Activated effector memory CD4-positive, alpha-beta T cell treated with anti-CD3 and anti-CD28 coated beads, Interleukin-2, amount 50 U/mL, for 16 hours (primary cell): ENCODE data around the gene CAMTA1.

Experiments used
- DNase-seq: peaks from one replicate; pipeline ENCODE4 v3.0.0-alpha.2; 2020

The CAMTA1 gene

GRCh38 chr1:7221826-7222694, 436.8 kb downstream of the CAMTA1 start:
- no peak for DNase-seq

DNA sequence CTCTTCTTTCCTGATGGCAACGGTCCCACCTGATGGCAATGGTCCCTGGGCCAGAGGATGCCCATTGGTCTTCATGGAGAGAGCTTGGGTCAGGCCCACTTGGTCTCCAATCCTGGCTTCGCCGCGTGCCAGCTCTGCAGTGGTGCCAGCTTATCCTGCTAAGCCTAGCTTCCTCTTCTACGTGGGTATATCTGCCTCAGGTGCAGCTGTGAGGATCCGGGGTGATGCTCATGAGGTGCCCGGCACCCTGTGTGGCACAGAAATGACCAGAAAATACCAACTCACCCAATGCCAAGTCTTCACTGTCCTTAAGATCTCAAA, 437.4 kb downstream of the CAMTA1 start:
- no peak for DNase-seq

DNA sequence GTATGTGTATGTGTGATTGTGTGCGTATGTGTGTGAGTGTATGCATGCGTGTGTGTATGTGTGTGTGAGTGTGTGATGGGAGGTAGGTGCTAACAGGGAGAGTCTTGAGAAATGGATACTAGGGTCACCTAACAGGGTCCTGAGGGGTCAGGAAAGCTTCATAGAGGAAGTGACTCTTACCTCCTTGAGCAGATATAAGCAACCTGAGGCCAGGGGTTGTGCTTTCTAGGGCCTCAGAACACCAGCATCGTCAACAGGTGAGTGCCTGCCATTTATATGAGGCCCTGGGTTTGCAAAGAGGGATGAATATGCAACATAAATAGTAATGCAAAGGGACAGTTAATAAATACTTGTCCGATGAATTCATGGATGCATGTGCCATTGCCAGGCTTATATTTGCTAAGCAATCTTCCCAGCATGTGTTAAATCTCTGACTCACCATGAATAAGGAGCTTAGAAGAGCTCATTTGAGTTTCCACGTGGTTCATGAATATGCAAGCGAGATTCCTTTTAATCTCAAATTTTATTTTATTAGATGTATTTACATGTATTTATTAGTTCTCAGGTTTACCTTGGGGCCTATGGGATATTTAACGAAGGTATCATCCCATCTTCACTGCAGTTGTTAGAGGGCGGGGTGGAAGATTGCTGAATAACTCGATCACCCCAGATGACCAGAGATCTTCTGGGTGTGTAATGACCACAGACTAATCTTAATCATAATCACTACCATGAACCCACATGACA, 438.3 kb downstream of the CAMTA1 start:
- DNase-seq, result no peak

- DNase-seq, result no peak
Measured at GRCh38 chr1:7224081-7224534, 438.9 kb downstream of the CAMTA1 start.

GRCh38 chr1:7224644-7225043, 439.4 kb downstream of the CAMTA1 start:
- DNase-seq, result no peak

DNA sequence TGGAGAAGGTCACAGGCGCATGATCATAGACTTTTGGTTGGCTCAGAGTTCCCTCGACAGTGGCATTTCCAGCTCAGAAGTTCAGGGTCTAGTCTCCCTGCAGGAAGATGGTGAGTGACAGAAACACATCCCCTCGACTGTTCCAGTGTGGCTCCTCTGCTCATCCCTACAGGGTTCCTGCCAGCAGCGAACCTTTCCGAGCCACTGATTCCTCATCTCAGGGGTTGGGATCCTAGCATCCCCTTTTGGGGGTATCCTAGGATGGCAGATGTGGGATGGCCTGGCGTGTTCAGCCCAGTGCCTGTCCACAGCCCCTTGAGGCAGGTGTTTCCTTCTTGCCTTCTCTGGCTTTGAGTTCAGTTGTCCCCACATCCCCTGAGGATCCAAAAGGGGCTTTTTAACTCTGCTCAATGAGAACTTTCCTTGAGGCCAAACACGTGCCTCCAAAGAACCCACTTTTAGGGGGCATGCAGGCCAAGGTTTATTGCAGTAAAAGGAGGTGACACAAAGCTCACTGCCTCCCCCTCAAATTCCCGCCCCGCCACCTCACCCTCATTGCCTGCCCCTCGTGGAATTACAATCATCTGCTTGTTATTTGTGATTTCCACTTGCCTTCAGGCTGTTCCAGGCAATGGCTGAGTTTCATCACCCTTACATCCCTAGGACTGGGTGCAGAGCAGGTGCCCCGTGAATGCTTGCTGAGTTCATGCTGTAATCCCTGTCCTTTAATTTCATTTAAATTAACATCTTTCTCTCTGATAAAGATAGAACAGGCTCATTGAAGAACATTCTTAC, 440.7 kb downstream of the CAMTA1 start:
- no peak for DNase-seq

GRCh38 chr1:7227654-7228053, 442.4 kb downstream of the CAMTA1 start:
- DNase-seq, result no peak

DNA sequence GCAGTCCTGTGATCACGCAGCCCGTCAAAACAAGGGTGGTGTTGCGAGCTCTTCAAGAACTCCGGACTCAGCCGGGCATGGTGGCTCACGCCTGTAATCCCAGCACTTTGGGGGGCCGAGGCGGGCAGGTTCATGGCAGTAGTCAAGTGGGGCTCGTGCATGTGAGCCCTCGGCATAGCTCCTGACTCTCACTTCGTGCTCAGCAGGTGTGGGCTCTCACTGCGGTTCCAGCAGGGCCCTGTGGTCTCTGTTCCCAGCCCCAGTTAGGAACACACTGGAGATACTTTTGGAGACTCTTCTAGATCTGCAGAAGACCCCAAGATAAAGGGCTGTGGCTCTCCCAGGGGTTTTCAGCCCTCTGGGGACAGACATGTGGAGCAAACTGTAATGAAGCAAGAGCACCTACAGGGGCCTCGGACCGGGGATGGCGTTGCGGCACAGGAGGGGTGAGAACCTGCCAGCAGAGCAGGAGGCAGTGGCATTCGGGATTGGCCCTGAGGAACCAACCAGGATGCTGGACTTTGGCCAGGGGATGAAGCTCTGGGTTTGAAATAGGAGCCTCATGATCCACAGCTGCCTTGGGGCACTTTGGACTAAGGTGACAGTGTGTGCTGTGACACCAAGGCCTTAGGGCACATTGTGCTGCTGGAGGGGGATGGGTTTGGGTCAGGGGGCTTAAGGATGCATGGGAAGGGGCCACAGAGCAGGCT, 443.2 kb downstream of the CAMTA1 start:
- DNase-seq, result no peak

GRCh38 chr1:7229186-7229585, 443.9 kb downstream of the CAMTA1 start:
- DNase-seq, result no peak

- DNase-seq, result no peak
Measured at GRCh38 chr1:7229696-7230631, 444.7 kb downstream of the CAMTA1 start.

- no peak for DNase-seq
Measured at GRCh38 chr1:7232441-7233236, 447.4 kb downstream of the CAMTA1 start.

GRCh38 chr1:7233237-7233540, 447.9 kb downstream of the CAMTA1 start:
- no peak for DNase-seq

DNA sequence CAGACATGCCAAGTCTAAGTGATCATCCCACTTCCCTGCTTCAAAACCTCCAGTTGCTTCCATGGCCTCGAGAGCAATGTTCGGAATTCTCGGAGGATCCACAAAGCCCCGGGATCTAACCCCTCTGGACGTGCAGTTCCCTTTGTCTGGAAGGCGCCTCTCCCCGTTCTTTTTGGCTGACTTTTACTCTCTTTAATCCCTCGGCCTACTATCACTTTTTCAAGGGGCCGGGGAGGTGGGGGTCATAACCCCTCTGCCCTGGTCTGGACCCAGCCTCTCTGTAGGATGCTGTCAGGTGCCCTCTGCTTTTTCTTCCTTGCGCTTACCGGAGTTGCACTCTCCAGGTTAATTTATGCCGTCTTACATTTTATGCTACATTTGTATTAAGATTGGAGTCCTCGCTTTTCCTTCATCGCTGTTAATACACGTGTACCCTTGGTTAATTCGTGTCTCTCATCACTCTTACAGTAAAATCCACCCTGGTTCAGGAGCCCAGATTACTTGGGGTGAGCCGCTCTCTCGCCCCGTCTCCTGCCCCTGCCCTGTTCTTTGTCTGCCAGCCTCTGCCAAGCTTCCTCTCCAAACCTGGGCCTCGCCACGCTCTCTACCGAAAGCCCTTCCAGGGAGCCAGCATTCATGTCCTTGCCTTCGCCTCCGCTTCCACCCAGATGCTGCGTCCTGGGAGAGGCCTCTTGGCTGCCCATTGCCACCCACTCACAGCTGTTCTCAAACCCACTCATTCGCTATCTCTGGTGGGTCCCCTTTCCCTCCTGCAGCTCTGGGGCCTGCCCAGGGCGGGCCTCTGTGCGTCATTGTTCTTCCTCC, 448.6 kb downstream of the CAMTA1 start:
- DNase-seq, result no peak

DNA sequence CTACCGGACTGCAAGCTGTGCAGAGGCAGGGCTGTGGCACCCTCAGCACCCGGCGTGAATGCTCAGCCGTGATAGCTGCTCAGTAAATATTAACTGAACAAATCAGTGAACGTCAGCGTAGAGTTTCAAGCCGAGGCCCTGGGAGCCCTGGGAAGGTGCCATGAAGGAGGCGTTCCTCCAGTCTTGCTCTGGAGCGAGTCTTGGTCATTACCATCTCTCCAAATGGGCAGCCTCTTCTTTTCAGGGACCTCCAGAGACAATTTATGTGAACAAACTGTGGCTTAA, 449.2 kb downstream of the CAMTA1 start:
- no peak for DNase-seq

DNA sequence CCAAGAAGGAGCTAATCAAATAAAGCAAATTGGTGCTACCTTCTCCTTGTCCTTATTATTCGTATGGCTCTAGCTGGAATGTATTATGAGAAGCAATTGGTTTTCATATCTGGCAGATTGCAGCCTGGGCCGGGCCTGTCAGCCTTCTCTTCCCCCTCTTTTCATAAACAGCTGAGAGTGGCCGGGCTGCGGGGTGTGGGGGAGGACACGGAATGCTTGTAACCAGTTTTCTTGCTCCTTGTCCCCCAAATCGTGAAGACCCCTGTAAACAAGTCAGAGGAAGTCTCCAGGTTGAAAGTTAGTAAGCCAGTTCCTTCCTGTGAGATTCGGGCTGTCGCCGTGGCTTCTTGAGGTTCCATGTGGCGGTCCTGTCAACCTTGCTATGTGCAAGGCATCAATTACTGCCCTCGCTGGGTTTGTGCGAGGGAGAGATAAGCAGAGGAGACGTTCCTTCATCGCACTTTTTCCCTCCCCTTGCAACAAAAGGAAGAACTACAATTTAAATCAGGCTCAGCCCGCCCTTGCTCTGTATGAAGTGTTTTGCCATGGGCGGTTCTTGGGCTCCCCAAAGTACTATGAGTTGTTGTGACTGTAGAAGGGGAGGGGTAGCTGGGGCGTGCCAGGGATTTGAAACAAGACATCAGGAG, 450.7 kb downstream of the CAMTA1 start:
- DNase-seq, result no peak

DNA sequence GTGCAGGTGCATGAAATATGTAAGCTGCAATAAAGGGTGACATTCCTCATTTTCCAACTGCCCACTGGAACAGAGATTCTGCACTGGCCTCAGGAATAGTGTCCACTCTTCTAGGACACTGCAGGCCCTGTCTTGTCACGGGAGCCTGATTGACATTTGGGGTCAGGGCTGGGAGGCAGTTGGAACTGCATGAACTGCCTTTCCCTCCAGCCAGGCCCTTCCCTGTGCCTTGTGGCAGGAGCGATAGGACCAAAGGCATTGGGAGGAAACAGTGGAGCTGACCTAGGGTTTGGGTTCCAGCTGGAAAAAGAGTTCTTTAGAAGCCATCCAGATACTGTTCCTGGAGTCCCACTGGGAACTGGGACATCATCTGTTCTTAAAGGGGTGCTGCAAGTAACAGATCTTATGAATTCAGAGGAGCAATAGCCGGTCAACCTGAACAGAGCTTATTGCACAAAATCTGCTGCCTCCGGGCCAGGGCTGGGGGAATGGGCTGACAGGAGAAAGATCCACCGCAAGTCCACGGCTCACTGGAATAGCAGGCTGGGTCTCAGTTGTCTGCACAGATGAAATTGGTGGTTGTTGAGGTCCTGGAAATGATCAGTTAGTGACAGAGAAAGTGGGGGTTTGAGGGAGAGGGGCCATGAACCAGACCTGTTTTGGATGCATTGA, 451.7 kb downstream of the CAMTA1 start:
- DNase-seq, result no peak

- no peak for DNase-seq
Measured at GRCh38 chr1:7247158-7247557, 461.9 kb downstream of the CAMTA1 start.

DNA sequence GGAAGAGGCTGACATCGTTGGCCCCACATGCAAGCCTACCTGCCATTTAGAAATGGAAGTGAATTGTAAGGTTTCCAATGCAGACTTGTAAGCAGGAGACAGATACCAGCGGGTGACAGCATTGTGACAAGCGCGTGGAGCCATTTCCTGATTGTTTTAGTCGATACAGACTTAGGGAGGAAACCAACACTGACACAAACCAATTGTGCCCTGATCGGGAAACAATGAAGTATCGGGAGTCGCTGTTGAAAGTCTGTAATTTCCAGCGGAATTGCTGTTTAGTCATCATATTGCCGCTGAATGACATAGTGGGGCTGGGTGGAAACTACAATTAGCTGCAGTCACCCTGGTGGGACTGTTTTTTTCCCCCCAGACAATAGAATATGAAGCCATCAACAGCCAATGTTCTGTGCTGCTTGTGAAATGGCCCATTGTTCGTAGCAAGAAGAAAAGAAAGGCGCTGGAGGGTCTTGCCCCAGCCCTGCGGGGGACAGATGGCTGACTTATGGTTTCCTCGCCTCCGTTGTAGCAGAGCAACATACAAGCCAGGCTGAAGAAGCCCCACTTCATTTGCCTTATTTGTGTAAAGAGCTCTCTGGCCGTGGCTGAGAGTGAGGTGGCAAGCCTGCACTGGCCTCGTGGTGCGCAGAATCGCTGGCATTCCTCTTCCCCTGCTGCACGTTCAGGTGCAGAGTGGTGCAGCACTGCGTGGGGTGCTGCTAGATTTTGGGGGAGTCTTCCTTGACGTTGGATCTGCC, 462.7 kb downstream of the CAMTA1 start:
- no peak for DNase-seq
